Muscle of back (tissue), 11 donors: ENCODE measurements around the gene ENTR1. TPM values are rescaled to one million over a fixed set of nuclear protein-coding genes. Genes with fewer than 3 reads are reported as not detected.

Source experiments
- DNase-seq, 3 donors: peaks; one replicate each; pipeline versions ENCODE4 v3.0.0 to v3.0.0-alpha.2; 2013
- polyA plus RNA-seq, 10 donors: library from polyadenylated mRNA; unstranded; fragments of 120-200 nt; gene quantifications; one replicate each; pipeline ENCODE4 v1.2.1, GENCODE V29; 2013; ENCODE audit not compliant: insufficient read length in 10 of 10

ENTR1 gene
- polyA plus RNA-seq, 10 donors = 22.4 to 35.6 (median 30.1) TPM

DNA sequence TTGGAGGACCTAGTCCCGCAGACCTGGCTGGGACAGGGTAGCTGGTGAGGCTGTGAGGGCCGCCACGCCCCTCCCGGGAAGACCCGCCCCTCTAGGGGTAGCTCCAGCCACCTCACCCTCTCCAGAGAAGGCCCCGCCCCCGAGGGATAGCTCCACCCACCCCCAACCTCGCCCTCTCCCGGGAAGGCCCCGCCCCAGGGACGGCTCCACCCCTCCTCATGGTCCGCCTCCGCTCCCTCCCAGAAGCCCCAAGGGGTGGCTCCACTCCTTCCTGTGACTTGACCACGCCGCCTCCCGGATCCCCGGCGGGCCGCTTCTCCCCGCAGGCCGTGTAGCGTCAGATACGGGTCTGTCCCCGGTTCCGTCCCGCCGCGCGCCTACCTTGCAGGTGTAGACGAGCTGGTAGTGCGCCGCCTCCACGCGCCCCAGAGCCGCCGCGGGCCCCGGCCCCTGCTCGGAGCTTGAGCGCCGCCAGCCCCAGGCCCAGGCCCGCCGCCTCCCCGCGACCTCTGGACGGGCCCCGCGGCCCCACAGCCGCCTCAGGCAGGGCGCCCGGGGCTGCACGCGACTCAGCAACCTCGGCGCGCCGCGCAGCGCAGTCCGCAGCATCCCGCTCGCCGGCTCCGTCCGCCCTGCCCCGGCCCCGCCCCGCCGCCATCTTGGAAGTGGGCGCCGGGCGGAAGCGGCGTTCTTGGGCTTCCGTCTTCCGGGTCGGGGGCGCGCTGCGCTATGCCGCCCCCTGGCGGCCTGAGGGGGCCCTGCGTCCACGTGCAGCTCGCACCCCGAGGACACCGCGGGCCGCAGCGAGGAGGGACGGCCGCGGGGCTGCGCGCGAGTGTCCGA lies 47.1 kb downstream of the ENTR1 start, which contains the start of gene DNLZ:
Gene DNLZ, minus strand, starts transcription at position 639 of the 843 bp plus-strand sequence. Its CDS starts 30 bp downstream, at position 609.
- peak; percentile 92 to 95 (median 94) for DNase-seq

DNA sequence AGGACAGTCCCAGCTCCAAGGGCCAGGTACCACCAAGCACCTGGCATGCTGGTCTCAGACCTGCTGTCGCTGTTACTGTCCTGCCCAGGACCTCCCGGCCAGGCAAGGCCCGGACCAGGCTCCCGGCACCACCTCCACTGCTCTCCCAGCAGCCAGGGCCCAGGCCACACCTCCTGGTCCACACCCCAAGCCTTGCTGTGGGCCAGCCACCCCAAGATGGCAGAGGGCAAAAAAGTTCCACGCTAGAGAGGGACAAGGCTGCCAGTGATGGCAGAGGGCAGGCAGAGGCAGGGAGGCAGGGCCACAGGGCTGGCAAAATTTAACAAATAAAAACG lies 48.0 kb downstream of the ENTR1 start:
- no peak for DNase-seq

DNA sequence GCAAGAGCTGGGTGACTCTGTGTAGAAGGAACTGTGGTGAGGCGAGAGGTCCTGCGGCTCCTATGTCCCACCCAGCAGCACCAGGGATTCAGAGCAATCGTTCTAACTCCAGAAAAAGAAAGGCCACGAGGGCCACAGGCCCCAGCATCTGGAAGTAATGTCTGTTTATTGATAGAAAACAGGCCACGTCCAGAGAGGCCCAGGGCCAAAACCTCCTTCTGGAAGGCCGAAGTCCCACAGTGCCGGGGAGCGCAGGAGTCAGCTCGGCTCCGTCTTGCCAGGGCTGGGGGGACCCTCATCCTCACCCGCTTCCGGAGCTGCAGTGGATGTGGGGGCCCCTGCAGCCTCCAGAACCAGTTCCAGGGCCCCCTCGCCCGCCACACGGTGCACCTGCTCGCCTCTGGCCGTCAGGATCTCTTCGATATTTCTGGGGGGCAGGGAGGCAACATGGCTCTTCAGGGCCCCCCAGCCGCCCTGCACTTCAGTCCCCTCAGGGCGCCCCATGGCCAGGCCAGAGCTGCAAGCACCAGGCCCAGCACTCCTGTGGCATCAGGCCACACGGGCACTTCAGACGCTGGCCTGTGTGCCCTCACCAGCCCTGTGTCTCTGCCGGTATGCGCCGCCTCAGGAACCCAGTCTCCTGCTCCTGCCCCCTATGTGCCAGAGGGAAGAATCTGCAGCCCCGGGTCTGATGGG lies 48.5 kb downstream of the ENTR1 start:
- DNase-seq = peak in 2 of 3 donors; percentile 66 to 83

DNA sequence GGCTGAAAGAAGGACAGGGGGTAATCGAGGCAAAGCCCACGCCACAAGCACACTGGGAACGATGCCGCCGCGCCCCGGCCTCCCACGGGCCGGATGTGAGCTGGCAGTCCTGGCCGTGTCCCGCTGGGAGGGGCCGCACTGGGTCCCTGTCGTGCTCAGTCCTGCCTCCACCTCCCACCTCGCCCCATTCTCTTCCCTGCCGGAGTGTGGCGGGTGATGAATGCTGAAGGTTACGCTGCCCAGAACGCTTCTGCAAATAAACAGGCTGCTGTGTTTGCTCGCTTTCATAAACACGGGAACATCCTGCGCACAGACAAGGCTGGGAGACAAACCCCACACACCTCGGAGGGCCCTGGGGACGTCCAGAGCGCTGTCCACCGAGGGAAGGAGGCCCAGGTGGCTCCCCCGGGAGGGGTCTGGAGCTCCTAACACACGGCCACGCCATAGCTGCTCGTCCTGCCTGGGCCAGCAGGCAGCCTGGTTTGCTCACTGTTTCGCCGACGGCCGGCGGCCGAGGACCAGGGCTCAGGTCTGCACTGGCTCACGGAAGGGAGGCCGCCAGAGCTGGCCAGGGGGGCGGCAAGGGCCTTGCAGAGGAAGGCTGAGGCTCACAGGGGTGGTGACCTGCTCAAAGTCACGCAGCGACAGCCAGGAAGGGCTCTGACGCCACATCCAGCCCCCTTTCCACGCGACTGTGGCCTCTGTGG lies 49.2 kb downstream of the ENTR1 start:
- DNase-seq = no peak

DNA sequence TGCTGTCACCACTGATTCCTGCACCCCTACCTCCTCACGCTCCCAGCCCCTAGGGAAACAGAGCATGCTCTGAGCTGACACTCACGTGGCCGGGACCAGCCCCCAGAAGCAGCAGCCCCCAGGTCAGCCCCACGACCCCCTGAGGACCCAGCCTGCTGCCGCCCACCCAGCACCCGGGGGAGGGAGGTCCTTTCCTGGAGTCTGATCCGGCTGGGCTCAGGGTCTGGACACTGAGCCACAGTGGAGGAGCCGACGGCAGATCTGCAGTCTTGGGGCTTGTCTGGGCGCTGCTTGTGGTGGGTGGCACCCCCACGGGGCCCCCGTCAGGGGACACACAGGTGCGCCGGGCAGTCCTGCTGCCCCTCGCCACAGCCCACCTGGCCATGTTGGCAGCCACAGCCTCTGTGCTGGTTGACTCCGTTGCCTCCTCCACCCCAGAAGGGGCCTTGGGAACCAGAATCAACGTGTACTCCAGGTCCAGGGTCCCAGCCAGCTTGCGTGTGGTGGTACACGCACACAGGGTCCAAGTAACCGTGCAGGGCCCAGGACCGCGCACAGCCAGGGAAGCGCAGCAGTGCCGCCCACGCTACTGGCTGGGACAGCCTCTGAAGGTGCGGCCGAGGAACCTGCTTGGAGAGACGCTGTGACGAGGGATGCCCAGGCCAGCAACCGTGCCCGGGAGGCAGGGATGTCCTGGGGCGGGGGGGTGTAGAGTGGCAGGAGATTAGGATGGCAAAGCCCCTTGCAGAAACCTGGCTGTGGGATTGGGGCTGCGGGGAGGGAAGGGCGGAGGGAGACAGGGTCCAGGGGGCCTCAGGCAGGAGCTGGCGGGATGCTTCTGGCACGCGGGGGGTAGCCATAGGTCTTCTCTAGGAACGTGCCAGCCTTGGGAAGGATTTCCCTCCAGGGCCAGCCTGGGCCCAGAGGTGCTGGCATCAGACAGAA lies 50.4 kb downstream of the ENTR1 start:
- DNase-seq = no peak

DNA sequence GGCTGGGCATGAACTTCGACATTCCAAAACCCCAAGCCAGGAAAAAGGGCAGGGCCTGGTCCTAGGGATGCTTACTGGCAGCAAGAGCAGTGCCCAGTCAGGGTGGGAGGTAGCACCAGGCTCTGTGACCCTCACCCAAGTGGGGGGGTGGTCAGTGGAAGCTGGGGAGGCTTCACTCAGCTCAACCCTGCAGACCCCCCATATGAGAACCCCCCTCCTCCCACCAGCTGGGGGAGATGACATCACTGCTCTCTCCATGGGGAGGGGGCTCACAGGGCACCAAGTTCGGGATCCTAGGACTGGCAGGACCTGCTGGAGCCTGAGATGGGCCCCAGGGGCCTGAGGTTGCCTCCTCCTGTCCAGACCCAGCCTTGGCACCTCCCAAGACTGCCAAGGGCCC lies 51.5 kb downstream of the ENTR1 start:
- no peak for DNase-seq

DNA sequence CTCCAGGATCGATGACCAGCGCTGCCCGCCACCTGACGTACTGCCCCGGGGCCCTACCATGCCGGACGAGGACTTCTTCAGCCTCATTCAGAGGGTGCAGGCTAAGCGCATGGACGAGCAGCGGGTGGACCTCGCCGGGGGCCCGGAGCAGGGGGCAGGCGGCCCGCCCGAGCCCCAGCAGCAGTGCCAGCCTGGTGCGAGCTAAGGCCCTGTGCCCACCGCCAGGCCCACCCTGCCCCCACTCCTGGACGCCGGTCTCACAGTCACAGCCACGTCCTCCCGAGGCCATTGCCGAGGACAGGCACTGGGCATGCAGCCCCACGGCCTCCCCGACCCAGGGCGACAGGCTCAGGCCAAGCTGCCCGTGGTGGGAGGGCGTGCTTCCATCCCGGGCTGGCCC lies 52.4 kb downstream of the ENTR1 start:
- DNase-seq = no peak

DNA sequence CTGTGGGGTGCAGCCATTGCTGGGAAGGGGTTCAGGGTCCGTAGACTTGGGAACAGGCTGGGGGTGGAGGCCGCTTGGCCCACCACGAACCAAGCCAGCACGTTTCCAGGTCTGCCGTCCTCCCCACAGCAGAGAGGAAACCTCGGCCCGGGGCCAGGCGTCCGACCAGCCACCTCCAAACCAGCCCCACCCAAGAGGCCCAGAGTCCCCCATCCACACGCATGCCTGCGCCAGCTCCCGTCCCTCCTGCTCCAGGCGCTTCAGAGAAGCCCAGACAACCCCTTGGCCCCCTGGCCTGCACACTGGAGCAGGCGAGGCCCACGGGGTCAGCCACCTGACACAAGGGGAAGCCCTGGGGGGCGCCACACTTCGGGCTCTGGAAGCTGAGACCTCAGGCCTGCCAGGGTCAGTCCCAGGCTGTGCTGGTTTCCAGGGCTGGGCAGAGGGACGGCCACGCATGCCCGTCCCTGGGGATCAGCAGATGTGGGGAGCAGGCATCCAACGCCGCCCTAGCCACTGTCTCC lies 53.1 kb downstream of the ENTR1 start:
- no peak for DNase-seq

DNA sequence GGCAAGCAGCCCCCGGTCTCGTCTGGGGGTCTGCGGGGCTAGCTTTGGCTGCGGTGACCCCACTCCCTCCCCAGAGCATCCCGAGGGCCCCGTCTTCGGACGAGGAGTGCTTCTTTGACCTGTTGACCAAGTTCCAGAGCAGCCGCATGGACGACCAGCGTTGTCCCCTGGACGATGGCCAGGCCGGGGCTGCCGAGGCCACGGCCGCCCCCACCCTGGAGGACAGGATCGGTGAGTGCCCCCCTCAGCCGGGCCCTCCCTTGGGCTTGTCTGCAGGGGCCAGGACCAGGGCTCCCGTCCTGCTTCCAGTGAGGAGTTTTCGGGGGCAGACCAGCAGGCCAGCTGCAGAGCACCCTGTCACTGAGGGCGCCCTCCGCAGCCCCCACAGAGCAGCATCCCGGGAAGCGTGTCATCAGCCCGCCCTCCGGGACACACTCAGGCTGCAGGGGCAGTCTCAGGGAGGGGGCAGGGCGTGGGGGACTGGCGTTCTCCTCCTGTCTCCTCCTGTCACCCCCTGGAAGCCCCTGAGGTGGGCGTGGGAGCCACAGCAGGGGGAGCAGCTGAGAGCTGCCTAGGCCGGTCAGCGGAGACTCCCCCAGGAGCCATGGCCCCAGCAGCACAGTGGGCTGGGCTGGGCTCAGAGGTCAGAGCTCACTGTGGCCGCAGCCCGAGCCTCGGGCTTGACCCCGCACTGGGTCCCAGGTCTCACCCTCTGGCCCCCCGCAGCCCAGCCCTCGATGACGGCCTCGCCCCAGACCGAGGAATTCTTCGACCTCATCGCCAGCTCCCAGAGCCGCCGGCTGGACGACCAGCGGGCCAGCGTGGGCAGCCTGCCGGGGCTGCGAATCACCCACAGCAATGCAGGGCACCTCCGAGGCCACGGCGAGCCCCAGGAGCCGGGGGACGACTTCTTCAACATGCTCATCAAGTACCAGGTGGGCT lies 54.5 kb downstream of the ENTR1 start:
- DNase-seq = no peak

DNA sequence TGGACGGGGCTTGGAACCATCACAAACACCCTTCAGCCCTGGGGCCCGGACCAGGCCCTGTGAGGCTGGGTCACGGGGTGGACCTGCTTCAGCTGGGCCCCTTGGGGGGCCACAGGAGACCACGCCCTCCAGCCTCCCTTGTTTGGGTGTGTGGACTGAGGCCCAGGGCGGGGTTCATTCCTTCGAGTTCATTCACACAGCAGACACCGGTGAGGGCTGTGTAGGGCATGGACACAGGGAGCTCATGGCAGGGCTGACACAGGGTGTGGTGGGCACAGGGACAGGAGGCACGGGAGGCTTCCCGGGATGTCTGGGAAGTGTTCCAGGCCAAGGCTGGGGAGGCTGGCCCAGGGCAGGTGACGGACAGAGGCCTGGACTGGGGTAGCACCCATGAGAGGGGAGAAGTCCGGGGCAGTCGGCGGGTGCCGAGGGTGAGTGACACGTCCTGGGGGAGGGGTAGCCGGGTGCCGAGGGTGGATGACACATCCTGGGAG lies 55.8 kb downstream of the ENTR1 start:
- peak in 1 of 3 donors; percentile 58 for DNase-seq

DNA sequence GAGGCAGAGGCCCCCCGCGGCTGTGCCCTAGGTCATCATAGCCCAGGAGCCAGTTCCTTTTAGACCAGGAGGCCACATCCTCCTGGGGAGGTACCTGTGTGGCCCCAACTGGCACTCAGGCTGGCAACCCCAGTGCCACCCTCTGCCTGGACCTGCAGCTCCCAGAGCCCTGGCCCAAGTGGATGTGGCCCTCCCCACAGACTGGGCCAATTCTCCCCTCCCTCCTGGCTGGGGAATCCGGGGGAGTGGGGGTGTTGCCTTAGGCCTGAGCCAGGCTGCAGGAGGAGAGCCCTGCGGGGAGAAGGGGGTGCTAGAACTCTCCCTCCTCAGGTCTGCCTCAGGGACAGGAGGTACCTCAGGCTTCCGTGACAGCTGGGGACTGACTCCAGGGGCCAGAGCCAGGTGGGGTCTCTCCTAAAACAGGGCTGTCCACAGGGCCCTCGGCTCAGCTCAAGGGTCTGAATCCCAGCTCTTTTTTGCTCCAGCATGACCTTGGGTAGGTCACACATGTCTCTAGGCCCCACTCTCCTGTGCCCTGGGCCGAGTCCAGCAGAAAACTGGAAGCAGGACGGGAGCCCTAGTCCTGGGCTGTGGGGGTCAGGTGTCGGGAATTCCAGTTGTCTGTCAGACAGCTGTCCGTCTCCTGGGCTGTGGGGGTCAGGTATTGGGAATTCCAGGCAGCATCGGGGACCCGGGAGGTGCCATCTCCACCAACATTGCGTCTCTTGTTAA lies 56.5 kb downstream of the ENTR1 start:
- DNase-seq = no peak

DNA sequence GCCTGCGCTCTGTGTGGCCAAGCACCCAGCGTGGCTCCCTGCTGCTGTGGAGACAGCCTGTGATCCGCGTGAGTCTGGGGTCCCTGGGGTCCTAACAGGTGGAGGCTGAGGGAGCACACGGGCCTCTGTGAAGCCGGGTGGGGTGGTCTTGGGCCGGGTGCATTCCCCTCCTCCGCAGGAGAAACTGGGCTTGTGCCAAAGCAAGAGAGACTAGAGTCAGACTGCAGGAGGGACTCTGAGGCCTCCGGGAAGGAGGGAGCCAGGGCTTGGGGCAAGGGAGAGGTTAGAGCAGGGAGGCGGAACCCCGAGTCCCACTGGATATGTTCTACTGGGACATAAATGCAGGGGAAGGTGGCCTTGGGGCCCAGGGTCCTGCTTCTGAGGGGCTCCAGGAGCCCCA lies 57.3 kb downstream of the ENTR1 start:
- no peak for DNase-seq

DNA sequence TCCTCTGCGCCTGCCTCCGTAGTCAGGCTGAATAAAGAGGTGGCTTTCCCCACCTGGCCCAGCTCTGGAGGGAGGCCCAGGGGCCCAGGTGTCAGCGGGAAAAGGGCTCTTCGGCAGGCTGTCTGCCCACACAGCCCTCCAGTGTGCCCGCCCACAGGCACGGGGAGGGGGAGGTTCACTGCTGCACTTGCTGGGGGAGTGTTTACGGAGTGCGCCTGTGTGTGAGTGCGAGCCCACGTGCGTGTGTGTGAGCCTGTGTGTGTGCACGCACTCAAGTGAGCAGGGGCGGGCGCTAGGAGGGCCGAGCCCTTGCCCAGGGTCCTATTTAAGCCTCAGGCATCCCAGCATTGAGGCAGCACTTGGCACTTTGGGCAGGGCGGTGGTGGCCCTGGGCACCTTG lies 57.7 kb downstream of the ENTR1 start:
- DNase-seq = no peak

Other genes starting within 250 kb of the ENTR1 start
- gene LHX3, start 205.5 kb downstream of the ENTR1 start, polyA plus RNA-seq = under 1 TPM in 2 of 10 donors, not detected in 8; 0.07 to 0.28 TPM
- gene QSOX2, start 164.8 kb downstream of the ENTR1 start, polyA plus RNA-seq = 10 to 100 TPM in 1 of 10 donors, 1 to 10 TPM in 9; 5.5 to 11.9 (median 8.0) TPM
- gene CCDC187, start 106.5 kb downstream of the ENTR1 start, polyA plus RNA-seq = under 1 TPM in 9 of 10 donors, not detected in 1; 0.03 to 0.17 (median 0.06) TPM
- 10 to 100 TPM; 15.9 to 30.8 (median 21.0) TPM for gene GPSM1, start 83.1 kb downstream of the ENTR1 start, polyA plus RNA-seq
- gene DNLZ, start 46.9 kb downstream of the ENTR1 start, polyA plus RNA-seq = 10 to 100 TPM in 5 of 10 donors, 1 to 10 TPM in 5; 5.0 to 16.2 (median 10.2) TPM
- gene CARD9, start 36.9 kb downstream of the ENTR1 start, polyA plus RNA-seq = 1 to 10 TPM in 8 of 10 donors, under 1 TPM in 2; 0.52 to 2.0 (median 1.3) TPM
- gene SNAPC4, start 10.4 kb downstream of the ENTR1 start, polyA plus RNA-seq = 1 to 10 TPM; 4.6 to 6.4 (median 5.2) TPM
- gene PMPCA, start within 50 bp of the ENTR1 start, polyA plus RNA-seq = 10 to 100 TPM; 32.4 to 44.0 (median 37.8) TPM
- 10 to 100 TPM in 6 of 10 donors, 1 to 10 TPM in 4; 7.4 to 12.8 (median 10.4) TPM for gene INPP5E, start 29.2 kb upstream of the ENTR1 start, polyA plus RNA-seq
- gene SEC16A, start 72.4 kb upstream of the ENTR1 start, polyA plus RNA-seq = 10 to 100 TPM; 31.4 to 50.7 (median 37.5) TPM
- 10 to 100 TPM; 16.5 to 34.7 (median 21.4) TPM for gene NOTCH1, start 135.4 kb upstream of the ENTR1 start, polyA plus RNA-seq